CD14-positive monocyte (primary cell): ENCODE results near the gene TLR4. TPM values are rescaled to one million over a fixed set of nuclear protein-coding genes. Genes with fewer than 3 reads are reported as not detected.
A peak's percentile ranks its signal among the peaks of the same experiment; 100 is the strongest.

Experiments used
- DNase-seq, 3 donors: peaks; one replicate each; pipeline ENCODE4 v3.0.0-alpha.2; 2011 to 2022
- H2AFZ ChIP-seq: 2 replicates; pipeline ENCODE4 v1.6.0; 2012; ENCODE audit warnings: mild to moderate bottlenecking, low read depth, low read length, inconsistent platforms; ENCODE audit not compliant: insufficient read depth, poor library complexity, severe bottlenecking
- H3K27ac ChIP-seq, 2 donors: 1 replicate in 1 of 2; 2 replicates in 1 of 2; pipeline ENCODE4 v1.5.1; 2012 to 2013; ENCODE audit warnings: low read length in 2 of 2, control low read depth in 1 of 2, inconsistent platforms in 1 of 2, low read depth in 1 of 2, mild to moderate bottlenecking in 1 of 2
- H3K27me3 ChIP-seq, 2 donors: one replicate each; pipeline versions ENCODE4 v1.6.0 to v1.6.1; 2011 to 2013; ENCODE audit warnings: low read length in 2 of 2; ENCODE audit not compliant: control insufficient read depth in 2 of 2, insufficient read depth in 2 of 2
- H3K36me3 ChIP-seq, 2 donors: replicated peaks in 1 of 2; 1 replicate in 1 of 2; 2 replicates in 1 of 2; pipeline versions ENCODE4 v1.5.1 to v1.6.1; 2012 to 2013; ENCODE audit warnings: low read length in 2 of 2, control low read depth in 1 of 2, inconsistent platforms in 1 of 2, mild to moderate bottlenecking in 1 of 2; ENCODE audit not compliant: insufficient read depth in 2 of 2, control insufficient read depth in 1 of 2
- H3K4me1 ChIP-seq, 2 donors: 1 replicate in 1 of 2; 2 replicates in 1 of 2; pipeline versions ENCODE4 v1.5.1 to v1.6.1; 2012 to 2013; ENCODE audit warnings: low read length in 2 of 2, control low read depth in 1 of 2, inconsistent platforms in 1 of 2, mild to moderate bottlenecking in 1 of 2, moderate library complexity in 1 of 2; ENCODE audit not compliant: insufficient read depth in 2 of 2, control insufficient read depth in 1 of 2
- H3K4me2 ChIP-seq: replicated peaks from 2 replicates; pipeline ENCODE3; 2012; ENCODE audit warnings: low read length, moderate library complexity, mild to moderate bottlenecking; ENCODE audit not compliant: poor library complexity, severe bottlenecking; ENCODE audit errors: extremely low read depth
- H3K4me3 ChIP-seq, 3 experiments: fragments of 200-600 bp in 1 of 3; sonication (generic) in 1 of 3; replicated peaks in 1 of 3; 1 replicate in 2 of 3; 2 replicates in 1 of 3; pipeline ENCODE4 v1.5.1; 2011 to 2013; ENCODE audit warnings: low read length in 3 of 3, mild to moderate bottlenecking in 3 of 3, control low read depth in 2 of 3, low read depth in 2 of 3, inconsistent platforms in 1 of 3, moderate library complexity in 1 of 3
- H3K79me2 ChIP-seq: 2 replicates; pipeline ENCODE4 v1.6.0; 2012; ENCODE audit warnings: mild to moderate bottlenecking, control low read depth, inconsistent platforms, low read length, moderate library complexity; ENCODE audit not compliant: insufficient read depth
- H3K9ac ChIP-seq: 2 replicates; pipeline ENCODE4 v1.6.0; 2017; ENCODE audit warnings: low read length, mild to moderate bottlenecking; ENCODE audit not compliant: insufficient read depth, poor library complexity, severe bottlenecking
- H3K9me3 ChIP-seq, 2 donors: replicated peaks in 1 of 2; 1 replicate in 1 of 2; 2 replicates in 1 of 2; pipeline versions ENCODE4 v1.5.1 to v1.6.1; 2012 to 2013; ENCODE audit warnings: low read length in 2 of 2, control low read depth in 1 of 2; ENCODE audit not compliant: control insufficient read depth in 1 of 2, insufficient read depth in 1 of 2
- H4K20me1 ChIP-seq: 2 replicates; pipeline ENCODE4 v1.6.0; 2012; ENCODE audit warnings: mild to moderate bottlenecking, low read length, control low read depth, moderate library complexity; ENCODE audit not compliant: insufficient read depth
- H3K27ac Mint-ChIP-seq, 7 donors: one replicate each; pipeline ENCODE4 v1.8.0; 2020; ENCODE audit warnings: mild to moderate bottlenecking in 7 of 7, mixed read lengths in 7 of 7, moderate library complexity in 6 of 7, inconsistent platforms in 2 of 7
- H3K27me3 Mint-ChIP-seq, 3 donors: one replicate each; pipeline ENCODE4 v1.8.0; 2021 to 2022; ENCODE audit warnings: low read depth in 3 of 3, mild to moderate bottlenecking in 3 of 3, mixed read lengths in 3 of 3, moderate library complexity in 3 of 3, inconsistent platforms in 1 of 3
- H3K36me3 Mint-ChIP-seq, 2 donors: one replicate each; pipeline ENCODE4 v1.8.0; 2020; ENCODE audit warnings: mixed read lengths in 2 of 2, inconsistent platforms in 1 of 2, mild to moderate bottlenecking in 1 of 2
- H3K4me1 Mint-ChIP-seq: one replicate; pipeline ENCODE4 v1.8.0; 2020; ENCODE audit warnings: mild to moderate bottlenecking, mixed read lengths
- H3K4me3 Mint-ChIP-seq, 2 donors: one replicate each; pipeline ENCODE4 v1.8.0; 2020; ENCODE audit warnings: mild to moderate bottlenecking in 2 of 2, mixed read lengths in 2 of 2, moderate library complexity in 1 of 2
- H3K9me3 Mint-ChIP-seq, 7 donors: one replicate each; pipeline ENCODE4 v1.8.0; 2020 to 2022; ENCODE audit warnings: mixed read lengths in 7 of 7, mild to moderate bottlenecking in 6 of 7, moderate library complexity in 6 of 7, inconsistent platforms in 2 of 7
- CTCF ChIP-seq: fragments of 200-600 bp; IDR thresholded peaks from one replicate; pipeline ENCODE4 v1.8.0; 2022; ENCODE audit warnings: antibody characterized with exemption, mild to moderate bottlenecking
- WGBS: methylation state at CpG from one replicate; pipeline ENCODE4 v1.1.5; 2013; ENCODE audit warnings: missing lambda C conversion rate; ENCODE audit not compliant: insufficient coverage; 5-methylcytosine and 5-hydroxymethylcytosine counted together
- intact Hi-C, 2 donors: fragments of 100-400 bp; cut with micrococcal nuclease; formaldehyde crosslinking; loops; one replicate each; pipeline versions ENCODE4 v1.15.0 to v1.15.1; 2023
- polyA minus RNA-seq: library from RNA; depleted of rRNA, polyadenylated mRNA; stranded (reverse); fragments of >200 nt; gene quantifications from 2 replicates; pipeline ENCODE4 v1.2.3, GENCODE V29; 2012
- polyA plus RNA-seq, 3 donors: library from polyadenylated mRNA; depleted of rRNA in 1 of 3; unstranded in 2 of 3; stranded (reverse) in 1 of 3; fragments of 300-500 nt in 2 of 3; fragments of >200 nt in 1 of 3; fragmentation: Illumina TruSeq in 2 of 3; gene quantifications; 1 replicate in 2 of 3; 2 replicates in 1 of 3; pipeline ENCODE4 v1.2.3, GENCODE V29; 2012 to 2021
- total RNA-seq, 12 experiments: library from RNA in 1 of 12; stranded (reverse) in 1 of 12; fragments of 120-200 nt in 1 of 12; gene quantifications; one replicate each; pipeline ENCODE4 v1.2.4 and lab custom pipeline; 2013 to 2026; ENCODE audit warnings: mixed read lengths in 6 of 12, inconsistent platforms in 1 of 12

TLR4 gene
- total RNA-seq (2013), result 302 TPM
- 100 to 1,000 TPM in 2 of 3 donors, 10 to 100 TPM in 1; 34.0 to 214 (median 174) TPM for polyA plus RNA-seq
- polyA minus RNA-seq, result 110 and 169 TPM in 2 replicates
- 315 to 801 (median 455) reads per million in 11 experiments for total RNA-seq (lab: John Stamatoyannopoulos, UW)

GRCh38 chr9:117704024-117704575 is at the start of gene TLR4:
Gene TLR4 (plus strand): TSS chr9:117704403. CDS start chr9:117704473, 70 bp downstream.
- H3K27ac ChIP-seq, result peak within 1 kb of the TSS; percentile 94 to 95
- H4K20me1 ChIP-seq, result peaks cover 48% of the 10 kb centered on the region
- H3K79me2 ChIP-seq, result peaks cover 50% of the 10 kb centered on the region
- Mint-ChIP-seq H3K27ac (peak within 1 kb of the TSS; percentile 95 to 98 (median 98)), H3K4me1 (peaks cover 59% of the 10 kb centered on the region), H3K36me3 (peaks cover 32 to 35% of the 10 kb centered on the region in 2 donors), H3K27me3 (no peaks in the 10 kb centered on the region), H3K4me3 (peak within 1 kb of the TSS; percentile 96 to 99), H3K9me3 (no peaks in the 10 kb centered on the region)
- no peaks in the 10 kb centered on the region for H3K27me3 ChIP-seq
- intact Hi-C loops, result loop anchor here (2.0 to 10.0 kb wide), 3 partner anchors 15 to 81 kb away; no protein-coding TSS in a partner anchor
- peaks cover 47 to 58% of the 10 kb centered on the region in 2 donors for H3K4me1 ChIP-seq
- no peaks in the 10 kb centered on the region for H3K9me3 ChIP-seq
- H3K9ac ChIP-seq, result peak within 1 kb of the TSS; percentile 66
- TF ChIP-seq CTCF, result no peak
- H3K36me3 ChIP-seq, result peaks cover 11 to 20% of the 10 kb centered on the region in 2 donors
- DNase-seq, result peak; percentile 91 to 98 (median 96)
- WGBS, result 1% methylated on average over 9 of the region's 13 CpGs
- peak within 1 kb of the TSS; percentile 81 to 90 (median 87) for H3K4me3 ChIP-seq
- H2AFZ ChIP-seq, result peak within 1 kb of the TSS; percentile 0
- peak within 1 kb of the TSS; percentile 96 for H3K4me2 ChIP-seq

GRCh38 chr9:117656002-117656401 is 48.2 kb upstream of the TLR4 start:
- peaks cover 5 to 6% (median 5%) of the 10 kb centered on the region in 3 donors for H3K27me3 Mint-ChIP-seq
- H3K27me3 ChIP-seq, result peaks cover 0 to 3% of the 10 kb centered on the region in 2 donors
- no peak overlapping the region for H3K27ac Mint-ChIP-seq
- H3K4me3 ChIP-seq, result no peak overlapping the region
- no peaks in the 10 kb centered on the region for H3K4me1 ChIP-seq
- H3K9ac ChIP-seq, result no peak overlapping the region
- no CpG with 5 or more reads among the region's 2 CpGs for WGBS
- DNase-seq, result no peak
- H3K9me3 ChIP-seq, result no peaks in the 10 kb centered on the region
- no peak for TF ChIP-seq CTCF
- H3K36me3 Mint-ChIP-seq, result no peaks in the 10 kb centered on the region
- peaks cover 0 to 12% (median 0%) of the 10 kb centered on the region in 7 donors for H3K9me3 Mint-ChIP-seq
- H3K27ac ChIP-seq, result no peak overlapping the region
- H3K4me1 Mint-ChIP-seq, result no peaks in the 10 kb centered on the region
- H3K79me2 ChIP-seq, result no peaks in the 10 kb centered on the region
- intact Hi-C loops, result no loop called here
- no peaks in the 10 kb centered on the region for H4K20me1 ChIP-seq
- H3K4me2 ChIP-seq, result no peak overlapping the region
- H3K4me3 Mint-ChIP-seq, result no peak overlapping the region
- no peak overlapping the region for H2AFZ ChIP-seq
- no peaks in the 10 kb centered on the region for H3K36me3 ChIP-seq
